ENCODE measurements around the gene ZFP36L2.

The ZFP36L2 gene

GRCh38 chr2:43188561-43189386, 37.6 kb downstream of the ZFP36L2 start:
- TF ChIP-seq CTCF (IDR thresholded peaks at IDR 0.05; ENCODE audit: extremely low read depth, missing control alignments) = no peak
- DNase-seq (ENCODE audit: low spot score) = no peak

GRCh38 chr2:43186679-43187374, 39.6 kb downstream of the ZFP36L2 start:
- DNase-seq (ENCODE audit: low spot score) = no peak
- no peak for TF ChIP-seq CTCF (IDR thresholded peaks at IDR 0.05; ENCODE audit: extremely low read depth, missing control alignments)

- DNase-seq (ENCODE audit: low spot score) = no peak
- no peak for TF ChIP-seq CTCF (IDR thresholded peaks at IDR 0.05; ENCODE audit: extremely low read depth, missing control alignments)
These were observed 40.1 kb downstream of the ZFP36L2 start for GRCh38 chr2:43186321-43186678.

- DNase-seq (ENCODE audit: low spot score) = no peak
- TF ChIP-seq CTCF (IDR thresholded peaks at IDR 0.05; ENCODE audit: extremely low read depth, missing control alignments) = no peak
These were observed 41.3 kb downstream of the ZFP36L2 start for GRCh38 chr2:43185146-43185545.

- DNase-seq (ENCODE audit: low spot score) = no peak
- TF ChIP-seq CTCF (IDR thresholded peaks at IDR 0.05; ENCODE audit: extremely low read depth, missing control alignments) = no peak
These were observed 42.0 kb downstream of the ZFP36L2 start for GRCh38 chr2:43184339-43184895.

GRCh38 chr2:43183743-43184142, 42.7 kb downstream of the ZFP36L2 start:
- TF ChIP-seq CTCF (IDR thresholded peaks at IDR 0.05; ENCODE audit: extremely low read depth, missing control alignments) = no peak
- no peak for DNase-seq (ENCODE audit: low spot score)

- no peak for DNase-seq (ENCODE audit: low spot score)
- TF ChIP-seq CTCF (IDR thresholded peaks at IDR 0.05; ENCODE audit: extremely low read depth, missing control alignments) = no peak
These were observed 45.5 kb downstream of the ZFP36L2 start for GRCh38 chr2:43180897-43181296.

Data from GM20000 (cell line).